ENCODE results near the gene HOXB3.

The HOXB3 gene

GRCh38 chr17:48569674-48570324, 20.2 kb downstream of the HOXB3 start:
- DNase-seq (ENCODE audit: low read depth) = no peak

- DNase-seq (ENCODE audit: low read depth) = no peak
These were observed 20.8 kb downstream of the HOXB3 start for GRCh38 chr17:48569240-48569582.

DNA sequence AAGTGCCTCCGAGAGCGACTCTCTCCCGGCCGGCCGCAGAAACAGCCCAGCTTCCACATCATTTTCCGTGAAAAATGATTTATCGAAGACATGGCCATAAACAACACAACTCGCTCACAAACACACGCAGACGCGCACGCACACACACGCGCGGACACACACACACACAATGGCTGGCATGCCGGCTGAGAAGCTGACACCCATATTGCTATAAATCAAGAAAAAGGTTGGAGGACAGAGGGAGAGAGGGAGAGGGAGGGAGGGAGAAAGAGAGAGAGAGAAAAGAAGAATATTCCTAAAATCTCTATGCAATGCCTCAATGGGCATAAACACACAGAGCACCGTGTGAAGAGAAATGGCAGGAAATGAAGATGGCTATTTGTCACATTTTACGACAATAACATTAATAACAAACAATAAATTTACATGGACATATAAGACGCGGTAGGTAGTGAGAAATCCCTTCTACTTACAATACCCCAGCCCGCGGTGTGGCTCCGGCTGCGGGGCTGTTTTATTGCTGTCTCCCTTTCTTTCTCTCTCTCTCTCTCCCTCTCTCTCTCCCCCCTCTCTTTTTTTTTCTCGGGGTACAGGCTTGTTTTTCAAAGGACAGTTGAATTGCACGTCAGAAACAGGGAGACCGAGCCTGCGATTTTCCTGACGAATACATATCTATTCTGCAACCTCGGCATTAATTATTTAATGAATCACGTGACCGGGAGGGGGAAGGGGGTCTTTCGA, 21.4 kb downstream of the HOXB3 start:
- no peak for DNase-seq (ENCODE audit: low read depth)

GRCh38 chr17:48567646-48568354, 22.2 kb downstream of the HOXB3 start:
- DNase-seq (ENCODE audit: low read depth) = no peak

- no peak for DNase-seq (ENCODE audit: low read depth)
These were observed 22.8 kb downstream of the HOXB3 start for GRCh38 chr17:48567209-48567608.

DNA sequence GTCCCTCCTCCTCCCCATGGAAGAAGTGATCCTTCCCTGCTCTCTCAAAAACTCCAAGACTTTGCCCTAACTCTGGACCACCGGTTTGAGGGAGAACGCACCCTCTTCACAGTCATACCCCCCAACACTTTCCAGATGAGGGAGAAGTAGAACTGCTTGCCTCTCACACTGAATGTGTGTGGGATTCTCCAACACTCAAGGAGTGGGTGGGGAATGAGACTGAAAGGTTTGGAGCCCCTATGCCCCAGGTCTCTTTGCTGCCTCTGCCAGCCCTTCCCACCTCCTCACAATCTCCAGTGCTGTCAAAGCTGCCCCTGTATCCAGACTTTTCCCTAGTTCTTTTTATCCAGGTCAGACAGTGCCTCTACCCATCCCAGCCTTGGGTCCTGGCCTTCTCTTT, 23.3 kb downstream of the HOXB3 start:
- no peak for DNase-seq (ENCODE audit: low read depth)

DNA sequence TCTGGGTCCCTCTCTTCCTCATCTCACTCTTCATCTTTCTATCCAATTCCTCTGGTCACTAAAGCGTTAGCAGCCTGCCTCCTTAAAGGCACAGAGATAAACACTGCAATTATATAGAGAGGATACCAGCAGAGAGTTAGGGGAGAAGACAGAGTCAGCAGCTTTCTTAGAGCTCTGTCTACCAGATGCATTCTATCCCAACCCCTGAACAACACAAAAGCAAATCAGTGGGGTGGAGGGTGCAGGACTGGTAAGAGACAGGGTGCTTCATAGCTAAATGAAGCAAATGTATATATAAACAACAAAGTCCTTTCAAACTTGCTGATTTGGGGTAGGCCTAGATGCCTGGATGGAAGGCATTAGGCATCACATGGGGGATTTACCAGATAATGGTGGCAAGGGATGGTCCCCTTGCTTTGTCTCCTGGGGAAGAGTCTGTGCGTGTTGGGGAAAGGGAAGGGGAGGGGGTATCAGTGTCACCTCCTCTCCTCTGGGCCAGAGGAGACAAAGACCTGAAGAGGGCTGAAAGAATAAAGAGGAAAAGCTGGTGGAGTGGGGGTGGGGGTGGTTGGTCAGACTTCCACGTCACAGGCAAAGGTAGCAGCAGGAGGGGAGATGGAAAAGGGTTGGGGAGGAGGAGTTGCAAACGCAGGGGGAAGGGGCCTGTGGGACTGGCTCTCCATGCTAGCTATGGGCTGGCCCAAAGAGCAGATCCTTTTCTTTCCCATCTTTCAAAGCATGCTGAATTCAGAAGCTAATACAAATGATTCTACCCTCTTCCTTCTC, 23.9 kb downstream of the HOXB3 start:
- no peak for DNase-seq (ENCODE audit: low read depth)

GRCh38 chr17:48565022-48565554, 25.0 kb downstream of the HOXB3 start:
- DNase-seq (ENCODE audit: low read depth) = no peak

DNA sequence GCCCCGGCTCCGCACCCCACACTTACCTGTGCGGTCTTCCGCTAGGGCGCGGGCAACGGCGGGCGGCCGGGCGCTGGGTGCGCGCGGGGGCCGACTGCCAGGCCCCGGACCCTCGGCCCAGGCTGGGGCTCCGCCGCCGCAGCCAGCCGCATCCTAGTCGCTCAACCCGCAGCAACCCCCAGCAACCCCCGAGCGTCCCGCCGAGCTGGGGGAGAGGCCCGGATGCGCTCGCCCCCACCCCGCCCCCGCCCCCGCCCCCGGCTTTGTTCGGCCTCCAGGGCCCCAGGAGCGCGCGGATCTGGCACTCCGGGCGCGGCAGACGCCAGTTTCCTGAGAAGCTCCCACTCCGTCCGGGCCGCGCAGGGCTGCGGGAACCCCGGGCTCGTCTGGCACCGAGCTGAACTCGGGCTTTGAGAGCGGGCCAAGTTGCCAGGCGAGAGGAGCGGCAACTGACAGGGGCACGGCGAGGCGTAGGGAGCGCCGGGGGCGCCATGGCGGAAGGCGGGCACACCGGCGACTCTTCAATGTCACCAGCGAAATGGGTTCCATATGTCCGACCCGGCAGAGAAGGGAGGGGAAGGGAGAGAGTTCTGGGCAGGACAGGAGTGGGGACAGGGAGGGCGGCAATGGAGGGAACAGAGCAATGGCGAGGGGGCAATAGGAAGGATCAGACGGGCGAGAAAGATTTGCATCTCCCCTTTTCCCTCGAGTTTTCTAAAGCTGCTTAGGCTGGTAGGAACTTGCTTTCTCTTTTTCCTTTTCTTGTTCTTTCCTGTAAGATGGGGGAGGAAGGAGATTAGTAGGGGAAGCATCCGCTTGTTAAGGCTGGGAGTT, 25.6 kb downstream of the HOXB3 start:
- no peak for DNase-seq (ENCODE audit: low read depth)

- DNase-seq (ENCODE audit: low read depth) = no peak
These were observed 26.2 kb downstream of the HOXB3 start for GRCh38 chr17:48563867-48564187.

DNA sequence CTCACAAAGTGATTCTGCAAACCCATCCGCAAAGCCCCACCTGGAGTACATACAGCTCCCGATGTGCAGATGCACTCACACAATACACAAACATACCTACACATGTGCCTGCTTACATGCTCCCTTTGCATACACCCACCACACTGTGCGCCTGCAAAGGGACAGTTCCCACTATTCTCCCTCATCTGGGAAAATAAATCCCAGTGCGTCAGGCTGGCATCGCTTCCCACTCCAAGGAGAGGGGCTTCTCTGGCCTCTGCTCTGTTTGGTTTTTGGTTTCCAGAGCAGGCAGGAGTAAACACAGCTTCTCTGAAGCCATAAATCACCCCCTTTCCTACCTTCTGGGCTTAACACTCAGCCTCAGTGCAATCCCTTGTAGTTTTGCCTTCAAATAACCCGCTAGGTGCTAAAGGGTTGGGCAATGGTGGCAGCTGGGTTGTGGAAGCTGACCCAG, 26.6 kb downstream of the HOXB3 start:
- no peak for DNase-seq (ENCODE audit: low read depth)

DNA sequence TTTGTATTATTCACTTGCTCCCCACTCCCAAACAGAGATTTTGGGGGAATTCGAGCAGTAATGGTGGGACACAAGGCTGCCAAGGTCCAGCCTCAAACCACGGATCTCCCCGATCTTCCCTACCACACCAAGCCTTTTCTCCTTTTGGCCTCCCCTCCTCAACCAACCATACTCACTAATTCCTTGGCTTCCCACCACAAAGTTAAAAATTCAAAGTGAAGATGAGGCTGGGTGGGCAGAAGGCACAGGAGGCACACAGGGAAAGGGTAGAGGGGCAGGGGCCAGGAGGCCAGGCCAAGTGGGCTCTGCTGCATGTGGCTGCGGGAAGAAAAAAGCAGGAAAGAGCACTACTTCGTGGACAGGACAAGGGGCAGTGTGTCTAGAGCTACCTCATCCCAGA, 27.1 kb downstream of the HOXB3 start:
- DNase-seq (ENCODE audit: low read depth) = no peak

DNA sequence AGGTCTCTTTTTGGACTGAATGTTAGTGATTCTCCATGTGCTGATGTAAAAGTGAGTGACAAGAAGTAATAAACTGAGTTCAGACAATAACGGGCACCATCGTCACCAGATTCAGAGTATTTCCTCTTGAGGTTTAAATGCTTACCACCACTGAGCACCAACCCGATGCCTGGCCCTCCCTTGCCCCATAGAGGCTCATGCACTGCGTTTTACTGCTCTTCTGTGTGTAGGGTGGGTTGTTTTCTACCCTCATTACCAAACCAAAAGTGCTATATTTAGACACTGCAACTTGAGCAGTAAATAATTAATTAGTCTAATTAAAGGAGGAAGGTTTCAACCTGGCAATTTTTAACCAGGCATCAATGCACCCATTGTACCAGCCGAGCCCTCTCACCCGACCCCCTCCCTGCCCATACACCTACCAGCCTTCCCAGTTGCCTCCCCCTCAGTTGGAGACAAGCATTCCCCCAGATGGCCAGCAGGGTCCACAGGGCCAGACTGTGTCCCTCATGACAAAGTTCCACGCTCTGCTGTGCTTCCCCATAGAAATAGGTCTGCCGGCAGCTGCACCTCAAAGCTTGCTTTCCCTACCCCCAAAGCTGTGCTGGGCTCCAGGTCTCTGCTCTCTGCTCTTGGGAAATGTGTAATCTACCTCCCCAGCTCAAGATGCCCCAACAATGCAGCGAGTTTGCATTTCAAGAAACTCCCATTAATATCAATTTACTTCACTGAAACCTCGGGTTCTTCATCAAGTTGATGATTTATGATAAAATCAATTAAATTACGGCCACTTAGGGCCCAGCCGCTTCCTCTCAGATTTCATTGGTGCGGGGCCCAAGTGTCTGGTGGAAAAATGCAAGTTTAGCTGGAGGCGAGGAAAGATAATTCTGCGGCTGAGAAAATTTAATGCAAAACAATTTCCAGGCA, 27.9 kb downstream of the HOXB3 start:
- no peak for DNase-seq (ENCODE audit: low read depth)

GRCh38 chr17:48559840-48560817, 29.9 kb downstream of the HOXB3 start:
- DNase-seq (ENCODE audit: low read depth) = no peak

GRCh38 chr17:48559122-48559839, 30.8 kb downstream of the HOXB3 start:
- no peak for DNase-seq (ENCODE audit: low read depth)

GRCh38 chr17:48558831-48559121, 31.3 kb downstream of the HOXB3 start:
- no peak for DNase-seq (ENCODE audit: low read depth)

GRCh38 chr17:48558057-48558830, 31.8 kb downstream of the HOXB3 start:
- no peak for DNase-seq (ENCODE audit: low read depth)
